H1 (cell line): ENCODE results near the gene TMEM156. TPM values are rescaled to one million over a fixed set of nuclear protein-coding genes. Genes with fewer than 3 reads are reported as not detected.

Source experiments
- CTCF ChIA-PET: fragments of 300-600 bp; sonication (Branson Sonifier 250); formaldehyde crosslinking; loops from one replicate; lab custom pipeline; 2021; ENCODE audit not compliant: partially characterized antibody; lab: Charles Lee
- POLR2A ChIA-PET: fragments of 300-600 bp; sonication (Branson Sonifier 250); formaldehyde crosslinking; loops from one replicate; lab custom pipeline; 2021; ENCODE audit warnings: inconsistent platforms; ENCODE audit not compliant: partially characterized antibody; lab: Charles Lee
- DNase-seq, 2 experiments: peaks; one replicate each; pipeline versions ENCODE4 v3.0.0 to v3.0.0-alpha.2; 2010 to 2022; ENCODE audit warnings: low spot score in 2 of 2, low read depth in 1 of 2, mixed read lengths in 1 of 2
- FAIRE-seq: peaks from 2 replicates; lab custom pipeline; 2011; peaks lifted over from hg19 to GRCh38; lab: Jason Lieb, UNC
- H2AFZ ChIP-seq: 2 replicates; pipeline ENCODE4 v1.8.1; 2012; ENCODE audit warnings: low read length, inconsistent platforms
- H2AK5ac ChIP-seq: 2 replicates; pipeline ENCODE4 v1.6.1; 2013; ENCODE audit warnings: low read depth, low read length
- H2BK120ac ChIP-seq: replicated peaks from 2 replicates; pipeline ENCODE3; 2013; ENCODE audit warnings: low read depth, low read length, inconsistent platforms
- H2BK12ac ChIP-seq: 2 replicates; pipeline ENCODE4 v1.6.1; 2013; ENCODE audit warnings: low read depth, low read length
- H2BK15ac ChIP-seq: 2 replicates; pipeline ENCODE4 v1.6.1; 2013; ENCODE audit warnings: low read length
- H2BK20ac ChIP-seq: 2 replicates; pipeline ENCODE4 v1.6.1; 2013; ENCODE audit warnings: low read length
- H2BK5ac ChIP-seq: 2 replicates; pipeline ENCODE4 v1.6.1; 2013; ENCODE audit warnings: low read depth, low read length
- H3K14ac ChIP-seq: 2 replicates; pipeline ENCODE4 v1.6.1; 2013; ENCODE audit warnings: inconsistent platforms; ENCODE audit not compliant: insufficient read length
- H3K18ac ChIP-seq: 2 replicates; pipeline ENCODE4 v1.6.1; 2013; ENCODE audit warnings: low read length; ENCODE audit errors: extremely low read depth
- H3K23ac ChIP-seq: 2 replicates; pipeline ENCODE4 v1.6.1; 2013; ENCODE audit warnings: inconsistent platforms; ENCODE audit not compliant: insufficient read length
- H3K23me2 ChIP-seq: 2 replicates; pipeline ENCODE4 v1.6.1; 2013; ENCODE audit warnings: low read depth, low read length
- H3K27ac ChIP-seq: 2 replicates; pipeline ENCODE4 v1.6.1; 2011; ENCODE audit warnings: low read depth, low read length, inconsistent platforms
- H3K27me3 ChIP-seq, 4 experiments: replicated peaks in 1 of 4; 1 replicate in 1 of 4; 2 replicates in 3 of 4; pipeline versions ENCODE4 v1.6.1 to v1.8.1; 2011 to 2013; ENCODE audit warnings: low read length in 3 of 4, mild to moderate bottlenecking in 3 of 4, inconsistent platforms in 2 of 4, mixed read lengths in 2 of 4, moderate library complexity in 1 of 4; ENCODE audit not compliant: control insufficient read depth in 3 of 4, insufficient read depth in 3 of 4; ENCODE audit errors: extremely low read depth in 1 of 4
- H3K36me3 ChIP-seq, 4 experiments: 2 replicates each; pipeline versions ENCODE4 v1.6.1 to v1.8.1; 2011 to 2013; ENCODE audit warnings: mild to moderate bottlenecking in 4 of 4, low read length in 3 of 4, moderate library complexity in 2 of 4, control low read depth in 1 of 4, inconsistent platforms in 1 of 4; ENCODE audit not compliant: insufficient read depth in 4 of 4, control insufficient read depth in 2 of 4
- H3K4ac ChIP-seq: replicated peaks from 2 replicates; pipeline ENCODE3; 2013; ENCODE audit warnings: low read length, low read depth, mixed read lengths, inconsistent platforms; ENCODE audit not compliant: insufficient read length
- H3K4me1 ChIP-seq, 4 experiments: replicated peaks in 1 of 4; 1 replicate in 1 of 4; 2 replicates in 3 of 4; pipeline versions ENCODE4 v1.6.1 to v1.8.1; 2011 to 2013; ENCODE audit warnings: low read length in 3 of 4, inconsistent platforms in 2 of 4, mixed read lengths in 1 of 4; ENCODE audit not compliant: insufficient read depth in 4 of 4, control insufficient read depth in 3 of 4
- H3K4me2 ChIP-seq, 2 experiments: 2 replicates each; pipeline versions ENCODE4 v1.6.1 to v1.8.1; 2011 to 2013; ENCODE audit warnings: low read depth in 2 of 2, low read length in 2 of 2, control low read depth in 1 of 2, inconsistent platforms in 1 of 2, mild to moderate bottlenecking in 1 of 2; ENCODE audit not compliant: insufficient read depth in 1 of 2
- H3K4me3 ChIP-seq, 4 experiments: fragments of 200-600, 300-600 bp in 1 of 4; sonication (generic), shearing (Covaris generic), sonication (Bioruptor Twin) in 1 of 4; 2 replicates each; pipeline versions ENCODE4 v1.5.1 to v1.8.1; 2011 to 2016; ENCODE audit warnings: low read length in 4 of 4, low read depth in 3 of 4, control low read depth in 2 of 4, inconsistent platforms in 2 of 4, mild to moderate bottlenecking in 2 of 4, mixed read lengths in 1 of 4, moderate library complexity in 1 of 4; ENCODE audit not compliant: insufficient read depth in 2 of 4; ENCODE audit errors: extremely low read depth in 1 of 4
- H3K56ac ChIP-seq: replicated peaks from 2 replicates; pipeline ENCODE3; 2013; ENCODE audit warnings: low read depth, mild to moderate bottlenecking, mixed read lengths, low read length, inconsistent platforms; ENCODE audit not compliant: insufficient read length
- H3K79me1 ChIP-seq: 2 replicates; pipeline ENCODE4 v1.6.1; 2013; ENCODE audit warnings: low read depth, low read length, control low read depth
- H3K79me2 ChIP-seq, 2 experiments: 2 replicates each; pipeline versions ENCODE4 v1.6.1 to v1.8.1; 2012 to 2013; ENCODE audit warnings: low read length in 2 of 2, mild to moderate bottlenecking in 2 of 2, inconsistent platforms in 1 of 2; ENCODE audit not compliant: insufficient read depth in 2 of 2, control insufficient read depth in 1 of 2
- H3K9ac ChIP-seq, 4 experiments: replicated peaks in 1 of 4; 1 replicate in 1 of 4; 2 replicates in 3 of 4; pipeline versions ENCODE4 v1.6.1 to v1.8.1; 2011 to 2013; ENCODE audit warnings: low read depth in 3 of 4, low read length in 3 of 4, control low read depth in 2 of 4, mild to moderate bottlenecking in 2 of 4, moderate library complexity in 2 of 4, inconsistent platforms in 1 of 4; ENCODE audit errors: extremely low read depth in 1 of 4
- H3K9me3 ChIP-seq, 2 experiments: 2 replicates each; pipeline versions ENCODE4 v1.6.1 to v1.8.1; 2012 to 2013; ENCODE audit warnings: mild to moderate bottlenecking in 2 of 2, moderate library complexity in 2 of 2, control low read depth in 1 of 2, inconsistent platforms in 1 of 2, low read depth in 1 of 2, low read length in 1 of 2, mixed read lengths in 1 of 2; ENCODE audit not compliant: insufficient read depth in 2 of 2
- H4K20me1 ChIP-seq, 2 experiments: replicated peaks in 1 of 2; 2 replicates each; pipeline versions ENCODE3 to v1.8.1; 2011 to 2013; ENCODE audit warnings: inconsistent platforms in 2 of 2, low read length in 2 of 2, mild to moderate bottlenecking in 1 of 2; ENCODE audit not compliant: insufficient read depth in 2 of 2, control insufficient read depth in 1 of 2
- H4K5ac ChIP-seq: 2 replicates; pipeline ENCODE4 v1.6.1; 2013; ENCODE audit warnings: low read length, low read depth, mixed read lengths, inconsistent platforms; ENCODE audit not compliant: insufficient read length
- H4K8ac ChIP-seq: 2 replicates; pipeline ENCODE4 v1.8.0; 2013; ENCODE audit warnings: mild to moderate bottlenecking, moderate library complexity, low read length, inconsistent platforms; ENCODE audit not compliant: insufficient read depth; ENCODE audit errors: extremely low read depth
- H4K91ac ChIP-seq: replicated peaks from 2 replicates; pipeline ENCODE3; 2013; ENCODE audit warnings: low read length, mixed read lengths, inconsistent platforms; ENCODE audit not compliant: insufficient read length
- ATF2 ChIP-seq: IDR thresholded peaks from 2 replicates; pipeline ENCODE4 v1.6.1; 2012; ENCODE audit warnings: low read length, inconsistent platforms
- ATF3 ChIP-seq: IDR thresholded peaks from 2 replicates; pipeline ENCODE4 v1.6.1; 2011; ENCODE audit warnings: low read depth, mild to moderate bottlenecking, low read length; ENCODE audit not compliant: insufficient read depth
- NRF1 ChIP-seq: IDR thresholded peaks from 2 replicates; pipeline ENCODE4 v1.6.1; 2011; ENCODE audit warnings: mild to moderate bottlenecking, low read depth, low read length, improper control_type of control experiment
- SIN3A ChIP-seq, 2 experiments: IDR thresholded peaks in 1 of 2; conservative IDR thresholded peaks in 1 of 2; 2 replicates each; pipeline ENCODE4 v1.6.1; 2011 to 2012; ENCODE audit warnings: low read length in 2 of 2, improper control_type of control experiment in 1 of 2, low read depth in 1 of 2, mild to moderate bottlenecking in 1 of 2
- TCF12 ChIP-seq: IDR thresholded peaks from 2 replicates; pipeline ENCODE4 v1.6.1; 2011; ENCODE audit warnings: low read depth, mild to moderate bottlenecking, low read length
- YY1 ChIP-seq: IDR thresholded peaks from 2 replicates; pipeline ENCODE4 v1.6.1; 2011; ENCODE audit warnings: low read depth, mild to moderate bottlenecking, low read length
- ZNF274 ChIP-seq: IDR thresholded peaks from 2 replicates; pipeline ENCODE4 v1.7.0; 2012; ENCODE audit warnings: low read length, borderline replicate concordance; ENCODE audit errors: extremely low read depth
- WGBS, 2 experiments: shearing (Covaris generic) in 1 of 2; methylation state at CpG; one replicate each; pipeline versions ENCODE4 v1.1.6 to v1.1.7; 2013 to 2015; ENCODE audit warnings: low lambda C conversion rate in 2 of 2, mixed read lengths in 2 of 2, inconsistent platforms in 1 of 2, low coverage in 1 of 2, missing lambda C conversion rate in 1 of 2; ENCODE audit not compliant: insufficient replicate concordance in 2 of 2, insufficient coverage in 1 of 2, insufficient read length in 1 of 2; ENCODE audit errors: extremely low coverage in 1 of 2, missing lambda C conversion rate in 1 of 2; 5-methylcytosine and 5-hydroxymethylcytosine counted together
- polyA plus RNA-seq, 7 experiments: library from polyadenylated mRNA; depleted of rRNA in 3 of 7; stranded (reverse) in 5 of 7; unstranded in 2 of 7; fragments of >200 nt in 5 of 7; fragments of 200-250 nt in 2 of 7; gene quantifications; 1 replicate in 5 of 7; 2 replicates in 1 of 7; 4 replicates in 1 of 7; pipeline versions ENCODE4 v1.2.1 to v1.2.3, GENCODE V29; 2011 to 2013; ENCODE audit warnings: missing spikeins in 2 of 7, mixed read lengths in 2 of 7
- total RNA-seq: library from RNA; stranded (reverse); fragmentation: NEBNext Ultra II Directional; extraction: Animal tissue kit (Norgen Biotek cat#: 25700); gene quantifications from 2 replicates; pipeline ENCODE4 v1.2.1, GENCODE V29; 2021
- TF ChIP-seq, protein P1 (sequence below): IDR thresholded peaks from 2 replicates; pipeline ENCODE4 v1.6.1; 2012; ENCODE audit warnings: inconsistent platforms
- TF ChIP-seq, protein P2 (sequence below), 3 experiments: IDR thresholded peaks; 1 replicate in 2 of 3; 2 replicates in 1 of 3; pipeline versions ENCODE4 v1.5.1 to v1.6.1; 2011; ENCODE audit warnings: low read length in 3 of 3, mild to moderate bottlenecking in 3 of 3, inconsistent platforms in 2 of 3, low read depth in 1 of 3, moderate library complexity in 1 of 3; ENCODE audit not compliant: insufficient read depth in 1 of 3; ENCODE audit errors: control extremely low read depth in 1 of 3

Gene TMEM156
- total and polyA plus RNA-seq, 2 of the 8 experiments (the other 6 are each of a cell fraction or from before 2014, with no cell fraction given), result not detected

GRCh38 chr4:38924353-38924752 is 107.9 kb downstream of the TMEM156 start:
- no peaks in the 10 kb centered on the region for H3K36me3 ChIP-seq
- no peak overlapping the region for H2BK20ac ChIP-seq
- CTCF ChIA-PET, result interaction anchor here (1.1 to 1.3 kb wide), 2 partner anchors 209 to 211 kb away, joined by 3 to 5 read pairs; no protein-coding TSS in a partner anchor
- no peak overlapping the region for H3K9ac ChIP-seq
- H2AFZ ChIP-seq, result no peak overlapping the region
- H4K8ac ChIP-seq, result no peak overlapping the region
- DNase-seq (no peak), FAIRE-seq (no peak)
- H2BK12ac ChIP-seq, result no peak overlapping the region
- H4K91ac ChIP-seq, result no peak overlapping the region
- H3K9me3 ChIP-seq, result no peaks in the 10 kb centered on the region
- H3K79me1 ChIP-seq, result no peaks in the 10 kb centered on the region
- H3K23ac ChIP-seq, result no peak overlapping the region
- no peak overlapping the region for H2BK5ac ChIP-seq
- TF ChIP-seq NRF1 (no peak), SIN3A (conservative IDR thresholded peaks at IDR 0.05 in 1 of 2, IDR thresholded peaks at IDR 0.05 in 1 of 2; ENCODE audit: low read depth in 1 of 2, low read length in 2 of 2) (no peak), ATF3 (no peak), YY1 (no peak), TCF12 (no peak), ATF2 (no peak), ZNF274 (no peak)
- TF ChIP-seq, protein P1, sequence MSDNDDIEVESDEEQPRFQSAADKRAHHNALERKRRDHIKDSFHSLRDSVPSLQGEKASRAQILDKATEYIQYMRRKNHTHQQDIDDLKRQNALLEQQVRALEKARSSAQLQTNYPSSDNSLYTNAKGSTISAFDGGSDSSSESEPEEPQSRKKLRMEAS, result no peak
- TF ChIP-seq, protein P2, sequence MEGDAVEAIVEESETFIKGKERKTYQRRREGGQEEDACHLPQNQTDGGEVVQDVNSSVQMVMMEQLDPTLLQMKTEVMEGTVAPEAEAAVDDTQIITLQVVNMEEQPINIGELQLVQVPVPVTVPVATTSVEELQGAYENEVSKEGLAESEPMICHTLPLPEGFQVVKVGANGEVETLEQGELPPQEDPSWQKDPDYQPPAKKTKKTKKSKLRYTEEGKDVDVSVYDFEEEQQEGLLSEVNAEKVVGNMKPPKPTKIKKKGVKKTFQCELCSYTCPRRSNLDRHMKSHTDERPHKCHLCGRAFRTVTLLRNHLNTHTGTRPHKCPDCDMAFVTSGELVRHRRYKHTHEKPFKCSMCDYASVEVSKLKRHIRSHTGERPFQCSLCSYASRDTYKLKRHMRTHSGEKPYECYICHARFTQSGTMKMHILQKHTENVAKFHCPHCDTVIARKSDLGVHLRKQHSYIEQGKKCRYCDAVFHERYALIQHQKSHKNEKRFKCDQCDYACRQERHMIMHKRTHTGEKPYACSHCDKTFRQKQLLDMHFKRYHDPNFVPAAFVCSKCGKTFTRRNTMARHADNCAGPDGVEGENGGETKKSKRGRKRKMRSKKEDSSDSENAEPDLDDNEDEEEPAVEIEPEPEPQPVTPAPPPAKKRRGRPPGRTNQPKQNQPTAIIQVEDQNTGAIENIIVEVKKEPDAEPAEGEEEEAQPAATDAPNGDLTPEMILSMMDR (IDR thresholded peaks at IDR 0.05; ENCODE audit: control extremely low read depth in 1 of 3, insufficient read depth in 1 of 3, low read depth in 1 of 3, low read length in 3 of 3), result no peak
- no peak overlapping the region for H4K5ac ChIP-seq
- H3K27me3 ChIP-seq, result no peaks in the 10 kb centered on the region
- POLR2A ChIA-PET, result no interaction called here
- no peak overlapping the region for H3K4me3 ChIP-seq
- H2BK120ac ChIP-seq, result no peak overlapping the region
- no peak overlapping the region for H3K4me2 ChIP-seq
- H3K4me1 ChIP-seq, result no peaks in the 10 kb centered on the region
- H3K56ac ChIP-seq, result no peak overlapping the region
- H4K20me1 ChIP-seq, result no peaks in the 10 kb centered on the region
- no peak overlapping the region for H3K27ac ChIP-seq
- H2AK5ac ChIP-seq, result no peak overlapping the region
- H3K14ac ChIP-seq, result no peak overlapping the region
- 85% methylated on average over 5 of the region's 5 CpGs; no CpG with 5 or more reads in 1 of the 2 experiments for WGBS, 2 experiments
- H2BK15ac ChIP-seq, result no peak overlapping the region
- H3K18ac ChIP-seq, result no peak overlapping the region
- no peak overlapping the region for H3K4ac ChIP-seq
- H3K23me2 ChIP-seq, result no peaks in the 10 kb centered on the region
- no peaks in the 10 kb centered on the region for H3K79me2 ChIP-seq
